NCI-H2029 treated with DMSO at 0.1 percent for 48 hours (cell line): ENCODE measurements around the gene CCDC38.

ENCODE experiments used
- DNase-seq: peaks from one replicate; lab custom pipeline; 2025; lab: John Stamatoyannopoulos, UW

CCDC38 gene

GRCh38 chr12:95836630-95837239, 105.7 kb downstream of the CCDC38 start:
- DNase-seq: peak; percentile 76

- DNase-seq: peak; percentile 76
Observed at GRCh38 chr12:95836185-95836609, 106.2 kb downstream of the CCDC38 start.

- no peak for DNase-seq
Observed at GRCh38 chr12:95834572-95834971, 107.8 kb downstream of the CCDC38 start.

GRCh38 chr12:95830335-95831089, 111.9 kb downstream of the CCDC38 start:
- DNase-seq: no peak

GRCh38 chr12:95829395-95829794, 113.0 kb downstream of the CCDC38 start:
- no peak for DNase-seq

GRCh38 chr12:95820096-95820703, 122.2 kb downstream of the CCDC38 start:
- peak; percentile 53 for DNase-seq
